ENCODE results near the gene COL8A2.

COL8A2 gene

GRCh38 chr1:36142121-36142520 lies 17.1 kb upstream of the COL8A2 start:
- Histone ChIP-seq H3K79me2 (ENCODE audit: insufficient read depth, low read depth) (peaks cover 39% of the 10 kb centered on the region; the same call in 1 of the 2 replicates), H3K4me2 (no peak overlapping the region), H3K4me3 (IDR thresholded peaks at IDR 0.05; ENCODE audit: insufficient read depth, low read depth, low read length) (no peak overlapping the region), H3K4me1 (ENCODE audit: low read depth, poor library complexity, severe bottlenecking) (no peaks in the 10 kb centered on the region), H2AFZ (ENCODE audit: low read depth) (no peak overlapping the region), H3K9ac (no peak overlapping the region), H3K27ac (no peak overlapping the region), H3K36me3 (ENCODE audit: insufficient read depth) (0 out of 2 replicates have a peak, but pooled peaks cover 4% of the 10 kb centered on the region), H4K20me1 (ENCODE audit: insufficient read depth) (no peaks in the 10 kb centered on the region), H3K27me3 (ENCODE audit: insufficient read depth, low read depth) (no peaks in the 10 kb centered on the region)
- no peak for TF ChIP-seq CTCF (conservative IDR thresholded peaks at IDR 0.05; ENCODE audit: low read depth, low read length)

- 0 out of 2 replicates have a peak, but pooled peaks cover 4% of the 10 kb centered on the region for H3K36me3 ChIP-seq (ENCODE audit: insufficient read depth)
Measured at GRCh38 chr1:36139521-36139920, 14.5 kb upstream of the COL8A2 start.

GRCh38 chr1:36137776-36138175 lies 12.8 kb upstream of the COL8A2 start:
- Histone ChIP-seq H2AFZ (ENCODE audit: low read depth) (no peak overlapping the region), H3K4me3 (IDR thresholded peaks at IDR 0.05; ENCODE audit: insufficient read depth, low read depth, low read length) (no peak overlapping the region), H3K79me2 (ENCODE audit: insufficient read depth, low read depth) (peaks cover 13% of the 10 kb centered on the region; the same call in 1 of the 2 replicates), H4K20me1 (ENCODE audit: insufficient read depth) (no peaks in the 10 kb centered on the region), H3K4me2 (no peak overlapping the region), H3K27ac (no peak overlapping the region), H3K9ac (no peak overlapping the region), H3K4me1 (ENCODE audit: low read depth, poor library complexity, severe bottlenecking) (no peaks in the 10 kb centered on the region), H3K36me3 (ENCODE audit: insufficient read depth) (0 out of 2 replicates have a peak, but pooled peaks cover 4% of the 10 kb centered on the region), H3K27me3 (ENCODE audit: insufficient read depth, low read depth) (no peaks in the 10 kb centered on the region)
- no peak for TF ChIP-seq CTCF (conservative IDR thresholded peaks at IDR 0.05; ENCODE audit: low read depth, low read length)

More at GRCh38 chr1:36139521-36139920, 14.5 kb upstream of the COL8A2 start:
- H3K79me2 ChIP-seq (ENCODE audit: insufficient read depth, low read depth): peaks cover 24% of the 10 kb centered on the region; the same call in 1 of the 2 replicates
- H4K20me1 ChIP-seq (ENCODE audit: insufficient read depth): no peaks in the 10 kb centered on the region
- no peak for TF ChIP-seq CTCF (conservative IDR thresholded peaks at IDR 0.05; ENCODE audit: low read depth, low read length)
- no peaks in the 10 kb centered on the region for H3K27me3 ChIP-seq (ENCODE audit: insufficient read depth, low read depth)
- no peak overlapping the region for H2AFZ ChIP-seq (ENCODE audit: low read depth)
- H3K27ac ChIP-seq: no peak overlapping the region
- H3K9ac ChIP-seq: no peak overlapping the region
- no peaks in the 10 kb centered on the region for H3K4me1 ChIP-seq (ENCODE audit: low read depth, poor library complexity, severe bottlenecking)
- H3K4me2 ChIP-seq: no peak overlapping the region
- no peak overlapping the region for H3K4me3 ChIP-seq (IDR thresholded peaks at IDR 0.05; ENCODE audit: insufficient read depth, low read depth, low read length)

- Histone ChIP-seq H3K4me3 (IDR thresholded peaks at IDR 0.05; ENCODE audit: insufficient read depth, low read depth, low read length) (no peak overlapping the region), H3K4me1 (ENCODE audit: low read depth, poor library complexity, severe bottlenecking) (no peaks in the 10 kb centered on the region), H3K36me3 (ENCODE audit: insufficient read depth) (0 out of 2 replicates have a peak, but pooled peaks cover 4% of the 10 kb centered on the region), H2AFZ (ENCODE audit: low read depth) (no peak overlapping the region), H3K9ac (no peak overlapping the region), H3K79me2 (ENCODE audit: insufficient read depth, low read depth) (peaks cover 9% of the 10 kb centered on the region; the same call in 1 of the 2 replicates), H3K4me2 (no peak overlapping the region), H4K20me1 (ENCODE audit: insufficient read depth) (no peaks in the 10 kb centered on the region), H3K27me3 (ENCODE audit: insufficient read depth, low read depth) (no peaks in the 10 kb centered on the region), H3K27ac (no peak overlapping the region)
- TF ChIP-seq CTCF (conservative IDR thresholded peaks at IDR 0.05; ENCODE audit: low read depth, low read length): no peak
Measured at GRCh38 chr1:36137226-36137625, 12.2 kb upstream of the COL8A2 start.
